NCI-H128 (cell line): ENCODE results near the gene SMTNL1.

Experiments used
- DNase-seq: peaks from one replicate; lab custom pipeline; 2025; ENCODE audit not compliant: unreplicated experiment; lab: John Stamatoyannopoulos, UW

SMTNL1 gene

GRCh38 chr11:57543593-57543992 lies 6.2 kb downstream of the SMTNL1 start:
- DNase-seq: no peak

- DNase-seq: no peak
Measured at GRCh38 chr11:57544566-57544965, 7.2 kb downstream of the SMTNL1 start.

- DNase-seq: no peak
Measured at GRCh38 chr11:57545883-57546282, 8.5 kb downstream of the SMTNL1 start.

GRCh38 chr11:57546451-57546850 lies 9.1 kb downstream of the SMTNL1 start:
- DNase-seq: no peak

GRCh38 chr11:57546869-57547475 lies 9.6 kb downstream of the SMTNL1 start:
- no peak for DNase-seq

- DNase-seq: no peak
Measured at GRCh38 chr11:57547854-57548377, 10.5 kb downstream of the SMTNL1 start.

GRCh38 chr11:57549983-57550382 lies 12.6 kb downstream of the SMTNL1 start:
- no peak for DNase-seq

GRCh38 chr11:57551941-57552340 lies 14.5 kb downstream of the SMTNL1 start:
- DNase-seq: no peak

GRCh38 chr11:57552479-57552878 lies 15.1 kb downstream of the SMTNL1 start:
- DNase-seq: no peak

- DNase-seq: no peak
Measured at GRCh38 chr11:57555393-57555792, 18.0 kb downstream of the SMTNL1 start.

- no peak for DNase-seq
Measured at GRCh38 chr11:57556041-57556440, 18.6 kb downstream of the SMTNL1 start.

- DNase-seq: no peak
Measured at GRCh38 chr11:57560146-57560545, 22.8 kb downstream of the SMTNL1 start.

- no peak for DNase-seq
Measured at GRCh38 chr11:57562596-57562995, 25.2 kb downstream of the SMTNL1 start.

- no peak for DNase-seq
Measured at GRCh38 chr11:57566005-57566904, 28.9 kb downstream of the SMTNL1 start.

- DNase-seq: no peak
Measured at GRCh38 chr11:57566905-57567514, 29.6 kb downstream of the SMTNL1 start.

- DNase-seq: peak; percentile 56
Measured at GRCh38 chr11:57567515-57568329, 30.3 kb downstream of the SMTNL1 start, which contains the start of gene UBE2L6. Gene UBE2L6, minus strand, starts transcription at chr11:57567672. Its CDS starts 61 bp downstream, at chr11:57567611.

- DNase-seq: no peak
Measured at GRCh38 chr11:57568330-57568766, 31.0 kb downstream of the SMTNL1 start.

- DNase-seq: no peak
Measured at GRCh38 chr11:57571606-57572005, 34.2 kb downstream of the SMTNL1 start.

GRCh38 chr11:57574061-57574460 lies 36.7 kb downstream of the SMTNL1 start:
- no peak for DNase-seq

GRCh38 chr11:57584341-57584740 lies 46.9 kb downstream of the SMTNL1 start:
- no peak for DNase-seq

GRCh38 chr11:57585301-57585700 lies 47.9 kb downstream of the SMTNL1 start:
- no peak for DNase-seq
